Measurements from ENCODE around the gene SEMA3F.

Gene SEMA3F

GRCh38 chr3:50157827-50158529 lies 2.9 kb downstream of the SEMA3F start:
- DNase-seq: no peak

DNA sequence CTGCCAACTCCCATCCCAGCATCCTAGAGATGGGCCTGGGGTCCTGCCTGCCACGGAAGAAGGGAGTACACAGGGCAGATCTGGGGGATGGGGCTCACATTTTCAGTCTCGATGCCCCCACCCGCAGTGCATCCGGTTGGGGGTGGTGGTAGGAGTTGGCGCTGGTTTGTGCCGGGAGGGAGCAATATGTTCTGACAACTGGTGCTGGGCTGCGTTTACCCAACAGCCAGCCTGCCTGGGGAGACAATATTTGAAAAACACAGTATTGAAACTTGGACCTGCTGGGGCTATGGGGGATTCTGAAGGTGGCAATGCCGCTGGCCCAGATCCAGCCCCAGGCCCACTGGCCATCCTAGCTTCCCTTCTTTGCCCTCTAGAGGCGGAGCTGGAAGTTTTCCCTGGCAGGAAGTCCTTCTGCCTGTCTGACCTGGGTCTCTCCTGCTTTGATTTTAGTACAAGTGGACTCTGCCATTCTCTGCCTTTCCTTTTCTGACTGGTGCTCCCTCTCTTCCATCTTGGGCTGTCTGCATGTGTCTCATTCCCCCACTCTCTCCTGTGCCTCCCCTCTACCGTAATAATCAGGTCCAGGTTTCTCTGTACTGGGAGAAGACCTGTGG lies 3.5 kb downstream of the SEMA3F start:
- no peak for DNase-seq

- DNase-seq: no peak
Measured at GRCh38 chr3:50160561-50160983, 5.4 kb downstream of the SEMA3F start.

- DNase-seq: no peak
Measured at GRCh38 chr3:50161320-50161719, 6.2 kb downstream of the SEMA3F start.

GRCh38 chr3:50162034-50162883 lies 7.1 kb downstream of the SEMA3F start:
- DNase-seq: no peak

DNA sequence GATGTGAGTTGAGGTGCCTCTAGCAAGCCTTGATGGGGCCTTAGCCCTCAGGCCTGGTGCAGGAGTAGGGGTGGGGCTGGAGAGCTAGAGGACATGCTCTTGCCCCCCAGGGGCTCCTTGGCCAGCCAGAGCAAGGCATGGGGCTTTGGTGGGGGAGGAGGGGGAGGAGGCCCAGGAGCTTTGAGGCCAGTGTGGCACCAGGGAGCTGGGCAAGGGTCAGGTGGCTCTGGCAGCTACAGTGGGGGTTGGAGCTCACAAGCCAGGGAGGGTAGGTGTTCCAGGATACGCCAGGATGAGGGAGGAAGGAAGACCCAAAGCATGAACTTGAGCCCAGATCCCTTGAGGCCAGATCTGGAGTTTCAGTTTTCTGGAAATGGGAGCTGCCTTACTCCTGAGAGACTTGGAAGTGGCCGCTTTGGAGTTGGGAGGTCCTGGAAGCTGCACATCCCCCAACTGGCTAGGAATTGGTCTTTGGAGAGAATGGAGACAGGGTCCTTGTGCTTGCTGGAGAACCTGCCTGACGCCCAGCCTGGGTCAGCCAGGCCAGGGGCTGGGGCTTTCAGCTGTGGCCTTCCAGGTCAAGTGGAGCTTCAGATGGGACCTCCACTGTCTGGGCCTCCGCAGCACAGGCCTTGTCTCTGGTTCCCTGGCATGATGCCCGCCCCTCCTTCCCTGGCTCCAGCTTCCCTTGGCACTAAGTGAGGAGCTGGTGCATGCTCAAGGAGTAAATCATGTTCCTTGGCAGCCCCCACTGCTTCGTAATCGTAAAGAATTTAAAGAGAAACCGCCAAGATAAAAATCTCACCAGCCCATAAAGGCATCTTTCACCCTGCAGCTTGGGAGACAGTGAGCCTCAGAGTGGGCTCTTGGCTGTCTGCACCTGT lies 8.7 kb downstream of the SEMA3F start:
- DNase-seq: no peak

GRCh38 chr3:50164481-50164880 lies 9.4 kb downstream of the SEMA3F start:
- no peak for DNase-seq

DNA sequence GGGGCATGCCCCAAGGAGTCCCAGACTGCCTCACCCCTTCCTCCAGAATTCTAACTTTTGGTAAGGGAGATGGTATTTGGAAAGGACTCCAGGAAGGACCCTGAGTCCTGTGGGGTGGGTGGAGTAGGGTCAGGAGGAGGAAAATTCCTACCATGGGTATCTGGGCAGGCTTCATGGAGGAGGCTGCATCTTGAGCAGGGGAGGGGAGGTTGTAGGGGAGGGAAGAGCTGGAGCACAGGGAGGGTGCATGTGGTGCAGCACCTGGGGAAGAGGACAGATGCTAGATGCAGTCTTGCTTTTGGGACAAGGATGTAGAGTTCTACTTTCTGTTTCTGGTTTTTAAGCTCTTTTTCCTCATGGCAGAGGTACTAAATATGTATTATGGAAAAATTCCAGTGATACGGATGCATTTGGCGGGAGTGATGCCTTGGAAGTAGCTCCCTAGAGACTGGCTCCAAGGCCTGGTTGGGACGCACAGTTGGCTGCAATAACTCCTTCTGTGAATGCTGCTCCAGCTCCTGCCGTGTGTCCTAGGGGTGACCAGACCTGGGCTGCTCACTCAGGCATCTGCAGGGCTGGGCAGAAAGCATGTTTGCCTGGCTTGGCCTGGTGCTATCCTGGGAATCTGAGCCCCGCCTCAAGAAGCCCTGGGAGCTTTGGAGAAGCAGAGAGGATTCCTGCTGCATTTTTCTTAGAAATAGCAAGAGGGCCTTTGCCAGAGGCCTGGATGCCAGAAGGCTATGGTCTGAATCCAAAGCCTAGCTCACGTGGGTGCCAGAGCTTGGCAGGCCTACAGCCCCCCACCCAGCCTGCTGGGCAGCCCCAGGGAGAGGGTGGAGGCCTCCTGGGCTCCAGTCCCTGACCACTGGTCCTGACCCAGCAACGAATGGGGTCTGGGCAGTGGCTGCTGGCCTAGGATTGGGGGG lies 10.1 kb downstream of the SEMA3F start:
- no peak for DNase-seq

GRCh38 chr3:50165910-50166538 lies 10.9 kb downstream of the SEMA3F start:
- DNase-seq: no peak

DNA sequence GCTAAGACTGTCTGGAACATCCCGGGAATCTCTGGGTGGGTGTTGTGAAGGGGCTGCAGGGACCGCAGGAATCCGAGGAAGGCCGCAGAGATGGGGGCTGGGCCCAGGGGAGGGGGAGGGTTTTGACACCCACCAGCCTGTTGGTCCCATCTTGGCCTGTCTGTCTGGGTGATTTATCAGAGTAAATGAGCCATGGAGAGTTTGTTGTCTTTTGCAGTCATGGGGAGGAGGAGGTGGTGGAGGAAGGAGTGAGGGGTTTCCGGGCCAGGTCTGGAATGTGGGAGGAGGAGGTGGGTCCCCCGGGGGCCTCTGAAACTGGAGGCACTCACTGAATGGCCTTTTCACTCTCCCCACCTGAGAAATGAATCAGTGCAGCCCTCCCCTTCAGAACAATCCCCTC lies 11.5 kb downstream of the SEMA3F start:
- no peak for DNase-seq

- no peak for DNase-seq
Measured at GRCh38 chr3:50167069-50167840, 12.1 kb downstream of the SEMA3F start.

GRCh38 chr3:50167841-50168209 lies 12.7 kb downstream of the SEMA3F start:
- DNase-seq: no peak

DNA sequence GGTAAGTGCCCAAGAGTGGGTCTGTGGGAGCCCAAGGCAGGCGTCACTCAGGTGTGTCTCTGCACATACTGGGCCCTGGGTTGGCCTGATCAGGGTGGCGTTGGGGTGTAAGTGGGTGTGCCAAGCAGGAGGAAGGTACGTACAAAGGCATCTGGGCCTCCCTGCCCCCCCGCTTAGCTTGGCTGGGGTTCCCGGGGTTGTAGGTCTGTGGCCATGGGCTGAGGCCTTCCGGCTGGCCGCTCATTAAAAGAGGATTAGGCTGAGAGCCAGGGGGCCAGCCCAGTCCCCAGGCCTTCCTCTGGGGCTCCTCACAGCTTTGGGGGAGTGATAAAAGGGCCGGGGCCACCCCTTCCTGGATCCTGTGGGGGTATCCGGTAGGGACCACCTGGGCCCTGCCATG lies 13.3 kb downstream of the SEMA3F start:
- DNase-seq: no peak

DNA sequence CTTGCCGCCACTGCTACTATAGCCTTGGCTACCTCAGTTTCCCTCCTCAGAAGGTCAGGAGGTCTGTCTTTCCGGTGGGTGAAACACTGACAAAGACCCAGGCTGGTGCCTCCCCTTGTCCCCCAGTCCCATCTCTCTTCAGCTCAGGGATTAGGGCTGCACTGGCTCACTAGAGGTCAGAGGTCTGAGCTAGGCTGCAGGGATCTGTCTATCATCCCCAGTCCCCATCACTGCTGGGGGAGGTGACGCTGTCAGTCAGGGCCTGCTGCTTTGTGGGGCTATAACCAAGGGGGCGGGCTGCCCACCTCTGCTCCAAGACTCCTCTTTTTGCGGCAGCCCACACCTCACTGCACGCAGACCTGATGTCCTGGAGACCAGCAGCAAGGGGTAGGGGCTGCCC lies 13.7 kb downstream of the SEMA3F start:
- no peak for DNase-seq

DNA sequence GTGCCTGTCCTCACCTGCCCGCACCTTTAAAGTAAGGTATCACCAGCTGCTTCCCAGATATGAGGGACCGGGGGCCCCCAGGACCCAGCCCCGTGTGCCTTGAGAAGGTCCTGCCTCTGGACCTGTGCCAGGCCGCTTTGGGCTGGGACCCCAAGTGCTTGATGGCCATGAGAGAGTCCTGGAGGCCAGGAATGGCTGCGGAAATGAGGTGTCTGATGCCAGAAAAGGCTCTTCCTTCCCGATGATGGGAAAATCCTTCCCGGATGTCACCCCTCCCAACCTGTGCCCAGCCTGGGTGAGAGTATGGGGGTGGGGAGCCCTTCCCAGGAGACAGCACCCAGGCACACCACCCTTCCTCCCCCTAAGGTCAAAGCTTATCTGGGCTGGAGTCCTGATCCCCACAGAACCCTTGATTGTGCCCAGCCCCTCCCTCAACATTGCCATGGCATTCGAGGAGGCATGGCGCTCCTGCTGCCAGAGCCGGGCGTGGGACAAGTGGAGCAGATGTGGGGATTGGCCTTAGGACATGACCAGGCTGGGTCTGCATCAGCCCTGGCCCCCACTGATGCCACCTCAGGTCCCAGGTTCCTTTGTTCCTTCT lies 14.2 kb downstream of the SEMA3F start:
- no peak for DNase-seq

- DNase-seq: no peak
Measured at GRCh38 chr3:50169858-50170257, 14.7 kb downstream of the SEMA3F start.

GRCh38 chr3:50170689-50171088 lies 15.6 kb downstream of the SEMA3F start:
- DNase-seq: no peak

GRCh38 chr3:50171540-50172301 lies 16.6 kb downstream of the SEMA3F start:
- no peak for DNase-seq

DNA sequence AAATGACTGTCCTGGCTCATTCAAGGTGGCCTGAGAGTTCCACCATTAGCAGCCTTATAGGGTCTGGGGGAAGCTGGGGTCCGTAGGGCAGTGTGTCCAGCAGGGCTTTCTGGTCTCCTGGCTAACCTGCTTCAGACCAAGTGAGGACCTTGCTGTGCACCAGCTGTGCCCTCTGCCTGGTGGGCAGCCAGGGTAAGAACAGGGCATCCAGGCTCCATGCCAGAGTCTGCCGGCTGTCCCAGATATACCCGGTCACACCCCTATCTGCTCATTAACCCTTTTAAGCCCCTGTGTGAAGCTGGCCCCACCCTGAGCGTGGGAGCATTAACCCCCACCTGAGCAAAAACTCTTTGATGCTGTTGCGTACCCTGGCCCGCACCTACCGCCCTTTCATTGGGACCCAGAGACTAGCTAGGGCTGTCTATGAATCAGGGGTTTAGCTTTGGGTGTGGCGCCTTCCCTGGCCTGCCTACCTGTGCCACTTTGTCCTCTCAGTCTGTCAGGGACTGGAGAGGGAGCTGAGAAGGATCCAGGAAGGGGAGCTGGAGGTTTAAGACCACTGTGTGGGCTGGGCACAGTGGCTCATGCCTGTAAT lies 17.6 kb downstream of the SEMA3F start:
- DNase-seq: no peak

Data from CD4-positive, alpha-beta T cell treated with Interleukin-6 for 4 hours (primary cell).